HepG2 (cell line): ENCODE results near the gene ZNF587B. TPM values are rescaled to one million over a fixed set of nuclear protein-coding genes. Genes with fewer than 3 reads are reported as not detected.

ENCODE experiments used
- ARID4A ChIP-seq: sonication (generic); formaldehyde crosslinking; IDR thresholded peaks from 2 replicates; pipeline ENCODE4 v1.5.0; 2020; ENCODE audit warnings: mild to moderate bottlenecking, missing genetic modification reagents, borderline replicate concordance
- ATRX ChIP-seq: sonication (generic); formaldehyde crosslinking; IDR thresholded peaks from 2 replicates; pipeline ENCODE4 v1.4.0; 2020; ENCODE audit warnings: missing genetic modification reagents, borderline replicate concordance
- HOXD1 ChIP-seq: sonication (generic); formaldehyde crosslinking; IDR thresholded peaks from 2 replicates; pipeline ENCODE4 v1.5.0; 2020; ENCODE audit warnings: missing genetic modification reagents
- ISL2 ChIP-seq: sonication (generic); formaldehyde crosslinking; IDR thresholded peaks from 2 replicates; pipeline ENCODE4 v1.5.0; 2020; ENCODE audit warnings: missing genetic modification reagents
- KAT7 ChIP-seq: IDR thresholded peaks from 2 replicates; pipeline ENCODE4 v1.6.1; 2018; ENCODE audit warnings: borderline replicate concordance, missing compliant biosample characterization
- MED1 ChIP-seq: sonication (generic); formaldehyde crosslinking; IDR thresholded peaks from 2 replicates; pipeline ENCODE4 v1.4.0; 2020; ENCODE audit warnings: missing genetic modification reagents
- NRL ChIP-seq: sonication (generic); formaldehyde crosslinking; IDR thresholded peaks from 2 replicates; pipeline ENCODE4 v1.5.0; 2020; ENCODE audit warnings: missing genetic modification reagents, mild to moderate bottlenecking, moderate library complexity, borderline replicate concordance
- PRDM10 ChIP-seq: sonication (generic); formaldehyde crosslinking; IDR thresholded peaks from 2 replicates; pipeline ENCODE4 v1.4.0; 2020; ENCODE audit warnings: low read depth, missing genetic modification reagents
- SALL1 ChIP-seq: sonication (generic); formaldehyde crosslinking; IDR thresholded peaks from 2 replicates; pipeline ENCODE4 v1.8.0; 2022; ENCODE audit warnings: mild to moderate bottlenecking, missing genetic modification reagents
- SRY ChIP-seq: sonication (generic); formaldehyde crosslinking; IDR thresholded peaks from 2 replicates; pipeline ENCODE4 v1.8.0; 2022; ENCODE audit warnings: mild to moderate bottlenecking, missing genetic modification reagents
- THAP9 ChIP-seq: sonication (generic); formaldehyde crosslinking; IDR thresholded peaks from 2 replicates; pipeline ENCODE4; 2020; ENCODE audit warnings: missing genetic modification reagents, mild to moderate bottlenecking, borderline replicate concordance
- ZBTB1 ChIP-seq: sonication (generic); formaldehyde crosslinking; IDR thresholded peaks from 2 replicates; pipeline ENCODE4 v1.4.0; 2020; ENCODE audit warnings: missing genetic modification reagents, borderline replicate concordance
- ZKSCAN5 ChIP-seq: sonication (generic); formaldehyde crosslinking; IDR thresholded peaks from 2 replicates; pipeline ENCODE4 v1.5.1; 2020; ENCODE audit warnings: mild to moderate bottlenecking, missing genetic modification reagents
- ZNF274 ChIP-seq: sonication (generic); formaldehyde crosslinking; IDR thresholded peaks from 2 replicates; pipeline ENCODE4 v1.5.1; 2020; ENCODE audit warnings: mild to moderate bottlenecking, missing genetic modification reagents
- ZNF414 ChIP-seq: sonication (generic); formaldehyde crosslinking; IDR thresholded peaks from 2 replicates; pipeline ENCODE4 v1.5.0; 2020; ENCODE audit warnings: missing genetic modification reagents
- ZNF501 ChIP-seq: sonication (generic); formaldehyde crosslinking; IDR thresholded peaks from 2 replicates; pipeline ENCODE4 v1.5.1; 2020; ENCODE audit warnings: mild to moderate bottlenecking, moderate library complexity, missing genetic modification reagents
- polyA plus RNA-seq, 8 experiments: library from polyadenylated mRNA; depleted of rRNA in 3 of 8; stranded (reverse) in 7 of 8; unstranded in 1 of 8; fragments of >200 nt; fragmentation: Illumina TruSeq in 4 of 8; extraction: Trizol in 4 of 8; gene quantifications; 2 replicates each; pipeline versions ENCODE4 v1.2.1 to v1.2.3, GENCODE V29; 2011 to 2016; ENCODE audit warnings: low read depth in 4 of 8, missing spikeins in 1 of 8, mixed read lengths in 1 of 8; ENCODE audit not compliant: insufficient read depth in 1 of 8
- total RNA-seq, 5 experiments: library from RNA; depleted of rRNA; stranded (reverse); fragments of >200 nt; fragmentation: Illumina TruSeq; extraction: Trizol; gene quantifications; 2 replicates each; pipeline ENCODE4 v1.2.3, GENCODE V29; 2016; ENCODE audit warnings: low read depth in 1 of 5

ZNF587B gene
- total and polyA plus RNA-seq, 2 of the 13 experiments (the other 11 are each of a cell fraction or from before 2014, with no cell fraction given) = 5.2 to 29.9 TPM

GRCh38 chr19:57814505-57815246 lies 15.4 kb upstream of the ZNF587B start, which contains the start of gene ZNF552 (continued):
- TF ChIP-seq ISL2 (CRISPR knock-in tag) (peak; percentile 21), ZBTB1 (CRISPR knock-in tag) (no peak), KAT7 (CRISPR knock-in tag) (no peak), SRY (CRISPR knock-in tag) (peak; percentile 83), ZNF501 (CRISPR knock-in tag) (peak; percentile 65), ZNF274 (peak; percentile 20; the same call in 1 of the 2 replicates), ZNF414 (CRISPR knock-in tag) (0 out of 2 replicates have a peak, but pooled peaks have one; percentile 40), ARID4A (CRISPR knock-in tag) (peak; percentile 77), THAP9 (CRISPR knock-in tag) (peak; percentile 83; the same call in 1 of the 2 replicates), SALL1 (CRISPR knock-in tag) (peak; percentile 73), HOXD1 (CRISPR knock-in tag) (0 out of 2 replicates have a peak, but pooled peaks have one; percentile 43), PRDM10 (CRISPR knock-in tag) (peak; percentile 93), ATRX (CRISPR knock-in tag) (no peak), MED1 (CRISPR knock-in tag) (peak; percentile 42), ZKSCAN5 (0 out of 2 replicates have a peak, but pooled peaks have one; percentile 50), NRL (CRISPR knock-in tag) (peak; percentile 73; the same call in 1 of the 2 replicates)
